ENCODE data around the gene SERPINB1. TPM values are rescaled to one million over a fixed set of nuclear protein-coding genes. Genes with fewer than 3 reads are reported as not detected.

The SERPINB1 gene
- total RNA-seq, 1 donor from 2014 or later, result 9.4 TPM

DNA sequence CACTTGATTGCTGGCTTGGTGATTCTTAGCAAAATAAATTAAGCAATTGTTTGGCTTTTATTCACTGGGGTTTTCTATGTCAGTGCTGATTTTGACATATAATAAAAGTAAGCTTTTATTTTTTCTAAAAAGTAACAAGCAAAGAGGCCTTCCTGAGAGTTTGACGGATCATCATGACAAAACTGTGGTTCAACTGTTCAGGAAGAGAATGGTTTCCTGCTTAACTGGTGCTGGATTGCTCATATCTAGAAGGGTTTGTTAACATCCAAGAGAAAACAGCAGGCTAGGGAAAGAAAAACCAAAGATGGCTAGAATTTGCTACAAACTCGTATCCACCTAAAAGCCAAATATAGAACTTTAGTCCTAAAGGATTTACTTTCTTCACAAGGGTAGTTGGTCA, 21.2 kb downstream of the SERPINB1 start:
- Histone ChIP-seq H3K9me3 (ENCODE audit: low read depth) (peaks cover 3% of the 10 kb centered on the region), H3K36me3 (no peaks in the 10 kb centered on the region), H2AFZ (replicated peaks) (no peak overlapping the region), H3K4me1 (no peaks in the 10 kb centered on the region), H4K20me1 (ENCODE audit: low read depth) (no peaks in the 10 kb centered on the region), H3K4me3 (no peak overlapping the region), H3K79me2 (ENCODE audit: low read depth) (no peaks in the 10 kb centered on the region), H3F3A (ENCODE audit: low read depth) (no peaks in the 10 kb centered on the region), H3K9ac (no peak overlapping the region), H3K27ac (no peak overlapping the region), H3K4me2 (no peak overlapping the region), H3K27me3 (no peaks in the 10 kb centered on the region)
- DNase-seq (ENCODE audit: low spot score), result no peak
- peaks cover 19% of the 10 kb centered on the region for H3K9me3 Mint-ChIP-seq
- H3K36me3 Mint-ChIP-seq, result peaks cover 3% of the 10 kb centered on the region
- no peaks in the 10 kb centered on the region for H3K27me3 Mint-ChIP-seq (ENCODE audit: insufficient read depth, low read depth)
- H3K27ac Mint-ChIP-seq, result no peak overlapping the region
- TF ChIP-seq EZH2 (IDR thresholded peaks at IDR 0.05) (no peak), EZH2phosphoT487 (IDR thresholded peaks at IDR 0.05) (no peak)
- TF ChIP-seq, protein P1, sequence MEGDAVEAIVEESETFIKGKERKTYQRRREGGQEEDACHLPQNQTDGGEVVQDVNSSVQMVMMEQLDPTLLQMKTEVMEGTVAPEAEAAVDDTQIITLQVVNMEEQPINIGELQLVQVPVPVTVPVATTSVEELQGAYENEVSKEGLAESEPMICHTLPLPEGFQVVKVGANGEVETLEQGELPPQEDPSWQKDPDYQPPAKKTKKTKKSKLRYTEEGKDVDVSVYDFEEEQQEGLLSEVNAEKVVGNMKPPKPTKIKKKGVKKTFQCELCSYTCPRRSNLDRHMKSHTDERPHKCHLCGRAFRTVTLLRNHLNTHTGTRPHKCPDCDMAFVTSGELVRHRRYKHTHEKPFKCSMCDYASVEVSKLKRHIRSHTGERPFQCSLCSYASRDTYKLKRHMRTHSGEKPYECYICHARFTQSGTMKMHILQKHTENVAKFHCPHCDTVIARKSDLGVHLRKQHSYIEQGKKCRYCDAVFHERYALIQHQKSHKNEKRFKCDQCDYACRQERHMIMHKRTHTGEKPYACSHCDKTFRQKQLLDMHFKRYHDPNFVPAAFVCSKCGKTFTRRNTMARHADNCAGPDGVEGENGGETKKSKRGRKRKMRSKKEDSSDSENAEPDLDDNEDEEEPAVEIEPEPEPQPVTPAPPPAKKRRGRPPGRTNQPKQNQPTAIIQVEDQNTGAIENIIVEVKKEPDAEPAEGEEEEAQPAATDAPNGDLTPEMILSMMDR (IDR thresholded peaks at IDR 0.05), result no peak
- H3K4me3 Mint-ChIP-seq, result no peak overlapping the region
- peaks cover 4% of the 10 kb centered on the region for H3K4me1 Mint-ChIP-seq

DNA sequence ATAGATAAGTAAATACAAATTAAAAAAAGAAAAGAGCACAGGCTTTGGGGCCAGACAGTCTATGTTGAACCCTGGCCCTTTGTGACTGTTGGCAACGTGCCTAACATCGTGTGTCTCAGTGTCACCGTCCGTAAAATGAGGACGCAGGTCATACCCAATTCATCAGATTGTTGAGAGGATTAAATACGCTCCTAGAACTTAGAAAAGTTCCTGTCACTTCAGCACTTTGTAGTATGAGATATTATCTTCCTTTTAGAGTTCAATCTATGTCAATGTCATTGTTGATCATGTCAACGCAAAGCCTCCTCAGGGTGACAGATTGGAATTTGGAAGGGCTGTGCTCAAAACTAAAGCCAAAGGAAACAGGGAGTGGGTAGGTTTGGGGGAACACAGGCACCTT, 21.7 kb downstream of the SERPINB1 start:
- H3K27me3 Mint-ChIP-seq (ENCODE audit: insufficient read depth, low read depth), result no peaks in the 10 kb centered on the region
- H3K9me3 ChIP-seq (ENCODE audit: low read depth), result peaks cover 3% of the 10 kb centered on the region
- no peak overlapping the region for H3K4me2 ChIP-seq
- DNase-seq (ENCODE audit: low spot score), result no peak
- H4K20me1 ChIP-seq (ENCODE audit: low read depth), result no peaks in the 10 kb centered on the region
- no peak overlapping the region for H3K27ac Mint-ChIP-seq
- no peaks in the 10 kb centered on the region for H3K4me1 ChIP-seq
- H3F3A ChIP-seq (ENCODE audit: low read depth), result no peaks in the 10 kb centered on the region
- H3K4me3 ChIP-seq, result no peak overlapping the region
- no peaks in the 10 kb centered on the region for H3K79me2 ChIP-seq (ENCODE audit: low read depth)
- H2AFZ ChIP-seq (replicated peaks), result no peak overlapping the region
- H3K4me3 Mint-ChIP-seq, result no peak overlapping the region
- H3K36me3 ChIP-seq, result no peaks in the 10 kb centered on the region
- H3K9ac ChIP-seq, result no peak overlapping the region
- H3K4me1 Mint-ChIP-seq, result peaks cover 4% of the 10 kb centered on the region
- H3K9me3 Mint-ChIP-seq, result peaks cover 23% of the 10 kb centered on the region
- H3K36me3 Mint-ChIP-seq, result peaks cover 3% of the 10 kb centered on the region
- TF ChIP-seq EZH2phosphoT487 (IDR thresholded peaks at IDR 0.05) (no peak), EZH2 (IDR thresholded peaks at IDR 0.05) (no peak)
- TF ChIP-seq, protein P1 (IDR thresholded peaks at IDR 0.05), result no peak
- H3K27me3 ChIP-seq, result no peaks in the 10 kb centered on the region
- no peak overlapping the region for H3K27ac ChIP-seq

DNA sequence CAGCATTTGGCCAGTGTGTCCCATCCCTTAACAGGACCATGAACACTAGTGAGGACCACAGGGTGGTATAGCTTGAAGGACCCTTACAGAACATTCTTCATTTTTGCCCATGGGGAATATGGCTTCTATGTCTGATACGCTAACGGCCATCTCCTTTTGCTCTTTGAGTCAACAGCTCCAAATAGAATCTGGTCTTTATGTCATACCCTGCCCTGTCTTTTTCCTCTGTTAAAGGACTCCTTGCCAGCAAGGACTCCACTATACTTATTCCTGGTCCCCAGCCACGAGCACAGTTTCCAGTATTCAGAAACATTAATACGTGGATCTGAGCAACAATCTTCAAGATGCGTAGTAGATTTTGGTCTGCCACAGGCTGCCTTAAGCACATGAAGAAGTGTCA, 22.5 kb downstream of the SERPINB1 start:
- Mint-ChIP-seq H3K9me3 (peaks cover 23% of the 10 kb centered on the region), H3K4me1 (peaks cover 4% of the 10 kb centered on the region), H3K27me3 (ENCODE audit: insufficient read depth, low read depth) (no peaks in the 10 kb centered on the region), H3K4me3 (no peak overlapping the region), H3K27ac (no peak overlapping the region), H3K36me3 (peaks cover 3% of the 10 kb centered on the region)
- no peak for DNase-seq (ENCODE audit: low spot score)
- H3K4me1 ChIP-seq, result no peaks in the 10 kb centered on the region
- TF ChIP-seq EZH2phosphoT487 (IDR thresholded peaks at IDR 0.05), result no peak
- TF ChIP-seq, protein P1 (IDR thresholded peaks at IDR 0.05), result no peak
- TF ChIP-seq EZH2 (IDR thresholded peaks at IDR 0.05), result no peak
- H3K4me2 ChIP-seq, result no peak overlapping the region
- H3K36me3 ChIP-seq, result no peaks in the 10 kb centered on the region
- H3F3A ChIP-seq (ENCODE audit: low read depth), result no peaks in the 10 kb centered on the region
- H3K79me2 ChIP-seq (ENCODE audit: low read depth), result no peaks in the 10 kb centered on the region
- H3K27me3 ChIP-seq, result no peaks in the 10 kb centered on the region
- H3K4me3 ChIP-seq, result no peak overlapping the region
- no peak overlapping the region for H2AFZ ChIP-seq (replicated peaks)
- H3K27ac ChIP-seq, result no peak overlapping the region
- H4K20me1 ChIP-seq (ENCODE audit: low read depth), result no peaks in the 10 kb centered on the region
- peaks cover 3% of the 10 kb centered on the region for H3K9me3 ChIP-seq (ENCODE audit: low read depth)
- no peak overlapping the region for H3K9ac ChIP-seq

Data from neural progenitor cell (in vitro differentiated cells).